HG02571 (cell line): ENCODE measurements around the gene PIP5KL1.

ENCODE experiments used
- ATAC-seq: cut with Tn5 transposase; IDR thresholded peaks from one replicate; pipeline ENCODE4 v1.9.1; 2021; ENCODE audit warnings: mild to moderate bottlenecking, moderate library complexity; ENCODE audit not compliant: unreplicated experiment

Gene PIP5KL1

DNA sequence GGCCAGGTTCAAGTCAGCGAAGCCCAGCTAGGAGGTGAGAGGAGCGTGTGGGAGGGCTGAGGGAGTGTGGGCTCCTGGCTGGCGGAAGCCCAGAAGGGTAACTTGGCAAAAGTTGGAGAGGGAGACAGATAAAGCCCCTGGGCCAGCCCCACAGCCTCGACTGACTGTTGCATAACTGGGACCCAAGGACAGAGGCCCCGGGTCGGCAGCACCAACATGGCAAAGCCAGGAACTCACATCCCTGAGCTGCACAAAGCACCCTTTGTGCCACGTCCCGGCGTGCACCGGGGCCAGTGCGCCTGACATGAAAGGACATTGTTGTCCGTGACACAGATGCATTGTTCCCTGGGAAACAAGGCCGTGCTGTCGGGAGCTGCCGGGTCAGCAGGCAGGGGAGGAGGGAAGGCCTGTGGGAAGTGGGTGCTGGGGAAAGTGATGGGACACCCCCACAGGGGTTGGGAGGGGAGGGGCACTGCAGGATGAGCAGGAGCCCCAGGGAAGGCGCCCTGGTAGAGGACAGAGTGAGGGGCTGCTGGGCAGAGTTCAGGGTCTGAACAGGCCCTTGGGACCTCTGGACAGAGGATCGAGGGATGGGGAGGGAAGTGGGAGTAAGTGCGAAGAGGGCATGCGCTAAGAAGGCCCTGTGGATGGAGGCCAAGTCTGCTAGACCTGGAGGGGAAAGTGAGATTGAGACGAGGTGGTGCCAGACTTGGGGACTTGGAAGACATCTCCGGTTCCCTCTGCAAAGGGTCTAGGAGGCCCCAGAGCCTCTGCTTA lies 20.1 kb upstream of the PIP5KL1 start:
- ATAC-seq: no peak

DNA sequence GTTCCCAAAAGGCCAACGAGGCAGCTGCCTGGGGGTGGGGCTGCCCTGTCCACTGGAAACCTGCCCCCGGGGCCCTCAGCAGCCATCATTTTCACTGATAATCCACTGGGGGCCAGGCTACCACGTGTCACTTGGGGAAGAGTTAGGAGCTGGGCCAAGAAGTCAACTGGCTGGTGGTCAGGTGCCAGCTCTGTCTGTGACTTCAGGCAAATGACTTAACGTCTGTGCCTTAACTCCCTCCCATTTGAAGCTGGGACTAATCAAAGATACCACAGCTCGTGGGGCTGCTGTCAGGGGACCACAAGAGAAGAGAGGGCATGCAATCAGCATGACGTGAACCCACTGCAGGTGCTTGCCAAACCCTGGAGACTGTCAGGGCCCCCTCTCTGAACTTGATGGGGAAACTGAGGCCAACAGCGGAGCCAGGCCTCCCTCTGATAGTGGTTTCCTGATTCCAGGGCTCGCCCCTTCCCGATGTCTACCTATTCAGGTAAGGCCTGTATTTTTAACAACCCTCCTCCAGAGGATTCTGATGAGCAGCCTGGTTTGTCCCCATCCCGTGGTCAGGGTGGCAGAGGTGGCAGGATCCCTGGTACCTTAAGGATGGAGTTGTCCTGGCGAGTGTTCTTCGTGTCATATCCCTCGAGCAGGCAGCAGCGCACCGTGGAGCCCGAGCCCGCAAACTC lies 19.4 kb upstream of the PIP5KL1 start:
- no peak for ATAC-seq

- ATAC-seq: no peak
These were observed 17.5 kb upstream of the PIP5KL1 start for GRCh38 chr9:127947841-127948710.

- no peak for ATAC-seq
These were observed 16.2 kb upstream of the PIP5KL1 start for GRCh38 chr9:127946728-127947127.

DNA sequence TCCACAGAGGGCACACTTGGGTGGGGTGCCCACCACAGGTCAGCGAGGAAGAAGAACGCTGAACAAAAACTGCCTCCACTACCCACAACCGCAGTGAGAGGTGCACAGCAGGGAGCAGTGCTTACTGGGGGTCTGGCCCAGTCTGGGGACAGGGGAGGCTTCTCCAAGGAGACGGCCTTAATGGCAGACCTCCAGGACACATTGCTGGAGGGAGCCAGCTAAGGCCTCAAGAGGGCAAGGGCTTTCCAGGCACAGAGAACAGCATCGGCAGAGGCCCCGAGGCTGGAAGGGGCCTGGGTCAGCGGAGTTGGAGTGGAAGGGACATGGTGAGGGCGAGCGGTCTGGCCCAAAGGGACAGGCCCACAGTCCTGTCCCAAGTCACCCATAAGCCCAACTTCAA lies 15.4 kb upstream of the PIP5KL1 start:
- ATAC-seq: no peak

GRCh38 chr9:127945338-127945737 lies 14.8 kb upstream of the PIP5KL1 start:
- no peak for ATAC-seq

GRCh38 chr9:127944586-127945218 lies 14.1 kb upstream of the PIP5KL1 start:
- ATAC-seq: no peak

DNA sequence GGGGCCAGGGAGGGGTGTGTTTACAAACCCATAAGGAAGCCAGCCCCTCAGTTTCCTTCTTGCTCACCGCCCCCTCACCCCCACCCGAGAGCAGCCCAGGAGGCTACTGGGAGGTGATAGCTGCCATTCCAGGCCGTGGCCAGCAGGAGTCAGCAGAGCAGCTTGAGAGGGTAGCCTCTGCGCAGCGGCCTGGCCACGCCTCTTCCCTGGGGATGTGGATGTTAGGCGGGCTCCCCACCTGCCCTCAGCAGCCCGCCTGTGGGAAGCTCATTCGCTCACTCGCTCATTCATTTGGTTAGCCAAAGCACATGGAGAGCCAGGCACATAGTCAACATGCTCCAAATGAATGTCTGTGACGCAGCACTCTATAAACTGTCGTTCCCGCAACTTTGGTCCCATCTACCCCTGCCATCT lies 13.2 kb upstream of the PIP5KL1 start:
- ATAC-seq: peak; percentile 56

DNA sequence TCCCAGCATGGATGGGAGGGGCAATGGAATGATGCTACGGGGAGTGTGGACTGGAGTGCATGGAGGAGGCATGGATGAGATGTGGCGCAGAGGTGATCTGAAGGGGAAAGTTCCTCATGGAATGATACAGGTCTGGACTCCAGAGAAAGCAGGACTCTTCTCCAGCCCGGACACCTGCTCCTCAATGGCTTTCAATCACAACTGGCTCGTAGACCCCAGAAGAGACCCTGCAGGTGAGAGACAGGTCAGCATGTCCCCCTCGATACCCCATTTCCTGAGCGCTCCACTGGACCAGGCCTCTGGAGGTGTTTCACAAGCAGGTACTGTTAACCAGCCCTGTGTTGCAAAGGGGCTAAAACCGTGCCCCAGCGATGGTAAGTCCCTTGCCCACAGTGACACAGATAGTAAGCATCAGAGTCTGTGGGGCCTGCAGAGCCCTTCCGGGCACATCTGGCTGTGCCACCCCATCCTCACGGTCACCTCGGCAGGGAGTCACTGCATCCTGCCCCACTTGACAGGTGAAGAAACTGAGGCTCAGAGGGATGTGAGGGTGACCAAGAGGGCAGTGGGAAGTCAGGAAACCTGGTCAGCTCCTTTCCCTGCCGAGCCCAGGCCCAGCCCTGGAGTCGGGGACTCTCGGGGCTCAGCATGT lies 12.6 kb upstream of the PIP5KL1 start:
- no peak for ATAC-seq

DNA sequence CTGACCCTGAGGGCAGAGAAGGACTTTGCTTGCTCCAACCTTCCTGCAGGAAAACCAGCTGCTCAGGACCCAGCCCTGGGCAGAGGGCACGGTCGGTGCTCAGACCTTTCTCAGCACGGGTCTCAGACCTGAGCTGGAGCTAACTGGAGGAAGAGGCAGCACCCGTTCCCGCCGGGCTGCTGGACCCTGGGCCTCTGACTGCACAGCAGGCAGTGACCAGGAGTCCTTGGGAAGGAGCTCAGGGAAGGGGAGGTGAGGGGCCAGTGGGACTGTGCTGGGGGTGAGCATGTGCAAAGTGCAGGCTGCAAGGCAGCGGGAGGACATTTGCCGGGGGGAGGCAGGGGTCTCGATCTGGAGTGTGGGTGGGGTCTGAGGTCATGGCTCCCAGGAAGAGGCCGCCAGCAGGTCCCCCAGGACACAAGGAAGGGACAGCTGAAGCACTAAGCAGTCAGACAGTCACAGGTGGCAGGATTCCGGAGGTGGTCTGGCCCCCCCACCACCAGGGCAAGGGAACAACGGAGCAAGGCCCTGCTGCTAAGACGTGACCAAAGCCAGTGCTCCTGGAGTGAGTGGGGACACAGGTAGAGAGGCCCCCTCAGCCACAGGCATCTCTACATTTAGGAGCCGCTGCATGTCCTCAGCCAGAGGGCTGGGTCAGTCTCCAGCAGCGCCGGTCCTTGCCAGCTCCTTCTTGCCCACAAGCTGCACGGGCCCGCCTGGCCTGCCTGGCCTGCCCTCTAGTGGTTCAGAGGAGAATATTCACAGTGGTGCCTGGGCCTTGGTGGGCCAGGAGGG lies 11.8 kb upstream of the PIP5KL1 start:
- no peak for ATAC-seq

- no peak for ATAC-seq
These were observed 11.3 kb upstream of the PIP5KL1 start for GRCh38 chr9:127941961-127942215.

GRCh38 chr9:127941062-127941960 lies 10.7 kb upstream of the PIP5KL1 start:
- ATAC-seq: no peak

- ATAC-seq: no peak
These were observed 10.0 kb upstream of the PIP5KL1 start for GRCh38 chr9:127940593-127940992.

DNA sequence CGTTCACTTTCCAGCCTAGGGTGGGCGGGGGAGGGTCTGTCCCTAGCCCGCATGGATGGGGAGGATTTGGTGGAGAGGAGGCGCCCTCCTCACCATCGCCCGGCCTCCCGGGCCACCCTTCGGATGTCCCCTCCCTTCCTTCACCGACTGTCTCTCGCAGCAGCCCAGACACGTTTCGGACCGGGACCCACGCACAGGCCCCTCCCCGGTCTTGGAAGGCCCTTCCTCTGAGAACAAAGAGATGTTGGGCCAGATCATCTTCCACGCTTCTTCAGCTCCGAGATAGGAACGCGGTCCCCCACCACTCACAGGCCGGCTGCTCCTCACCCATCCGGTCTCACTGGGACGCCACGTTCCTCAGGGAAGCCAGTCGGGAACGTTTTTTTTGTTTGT lies 7.7 kb upstream of the PIP5KL1 start:
- no peak for ATAC-seq

GRCh38 chr9:127937388-127938297 lies 7.1 kb upstream of the PIP5KL1 start, which contains the start of gene DPM2:
Gene DPM2 (minus strand): TSS chr9:127937854. CDS start chr9:127937820, 34 bp downstream.
- peak; percentile 87 for ATAC-seq

DNA sequence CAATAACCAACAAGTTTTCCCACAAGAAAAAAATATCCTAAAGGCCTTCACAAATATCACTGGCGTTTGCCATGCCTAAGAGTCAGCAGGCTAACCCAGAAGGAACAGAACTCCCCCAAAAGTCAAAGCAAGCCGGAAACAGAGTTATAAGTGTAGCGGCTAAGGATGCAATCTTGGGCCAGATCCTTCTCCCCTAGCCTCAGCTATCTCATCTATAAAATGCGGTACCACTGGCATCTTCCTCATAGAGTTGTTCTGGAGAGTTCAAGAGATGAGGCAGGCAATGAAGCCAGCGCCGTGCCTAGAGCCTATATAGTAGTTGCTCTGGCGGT lies 6.4 kb upstream of the PIP5KL1 start:
- no peak for ATAC-seq

- no peak for ATAC-seq
These were observed 5.8 kb upstream of the PIP5KL1 start for GRCh38 chr9:127936347-127936852.

DNA sequence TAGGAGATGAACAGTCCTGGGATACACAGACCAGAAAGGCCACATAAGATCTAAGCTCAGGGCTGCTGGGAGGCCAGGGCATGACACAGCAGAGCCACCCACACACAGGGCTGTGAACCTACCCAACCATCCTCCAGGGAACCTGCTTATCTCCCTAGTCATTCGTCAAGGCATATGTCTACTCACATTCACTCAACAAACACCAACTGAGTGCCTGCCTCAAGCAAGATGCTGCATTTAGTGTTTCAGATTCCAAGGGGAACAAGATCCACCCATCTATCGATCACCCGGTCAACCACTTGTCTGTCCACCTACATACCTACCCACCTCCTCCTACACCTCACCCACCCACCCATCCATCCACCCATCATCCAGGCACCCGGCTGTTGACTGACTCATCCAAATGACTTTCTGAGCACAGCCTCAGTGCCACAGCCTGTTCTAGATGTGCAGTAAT lies 5.2 kb upstream of the PIP5KL1 start:
- no peak for ATAC-seq
